Measurements from ENCODE around the gene APH1A. TPM values are rescaled to one million over a fixed set of nuclear protein-coding genes. Genes with fewer than 3 reads are reported as not detected.
"Not testable (repeated sequence)": the region's sequence is repeated elsewhere in the genome, so short reads cannot be mapped to it uniquely, and the experiment has no call there.

APH1A gene
- total and polyA plus RNA-seq, 8 donors: 25.8 to 120 (median 85.6) TPM

DNA sequence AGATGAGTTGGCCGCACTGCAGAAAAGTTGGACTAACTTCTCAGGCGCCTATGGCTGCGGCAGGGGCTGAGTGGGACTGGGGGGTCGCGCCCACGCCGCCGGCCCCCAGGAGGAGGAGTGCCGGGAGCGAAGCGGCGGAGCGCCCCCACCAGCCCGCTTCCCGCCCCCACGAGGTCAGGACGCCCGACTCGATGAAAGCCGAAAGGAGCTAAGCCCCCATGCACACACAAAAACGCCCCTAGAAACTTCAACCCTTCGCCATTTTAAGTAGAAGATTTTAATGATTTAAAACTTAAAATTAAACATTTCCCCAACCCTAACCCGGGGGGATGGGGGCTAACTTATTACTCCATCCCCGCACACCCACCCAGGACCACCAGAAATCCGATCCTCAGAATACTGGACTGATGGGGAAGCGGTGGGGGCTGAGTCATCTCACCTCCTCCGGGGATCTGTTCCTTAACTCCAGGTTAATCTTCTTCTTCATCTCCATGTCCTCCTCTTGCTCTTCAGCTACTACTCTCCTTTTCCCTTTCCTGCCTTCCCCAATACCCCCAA lies 33.4 kb downstream of the APH1A start:
- TF ChIP-seq POLR2A (IDR thresholded peaks at IDR 0.05): no peak
- TF ChIP-seq EP300 (IDR thresholded peaks at IDR 0.05): no peak
- no peak for TF ChIP-seq POLR2AphosphoS5 (IDR thresholded peaks at IDR 0.05)
- no peak for TF ChIP-seq CTCF (IDR thresholded peaks at IDR 0.05)
- intact Hi-C loops (cut with DNase I; ENCODE audit: low total_unique reads): no loop called here
- Histone ChIP-seq H3K9me3 (no peaks in the 10 kb centered on the region), H3K27me3 (no peaks in the 10 kb centered on the region), H3K4me1 (peaks cover 4 to 30% (median 16%) of the 10 kb centered on the region in 4 donors), H3K4me3 (peak overlapping the region; percentile 78 to 95 (median 90)), H3K27ac (peak overlapping the region; percentile 81 to 99 (median 94)), H3K36me3 (peaks cover 0 to 10% (median 9%) of the 10 kb centered on the region in 4 donors)
- WGBS, 5 donors: 0 to 1% (median 1%) methylated on average over 23 to 27 of the region's 27 CpGs
- peak in 1 of 2 donors; percentile 69 for DNase-seq

DNA sequence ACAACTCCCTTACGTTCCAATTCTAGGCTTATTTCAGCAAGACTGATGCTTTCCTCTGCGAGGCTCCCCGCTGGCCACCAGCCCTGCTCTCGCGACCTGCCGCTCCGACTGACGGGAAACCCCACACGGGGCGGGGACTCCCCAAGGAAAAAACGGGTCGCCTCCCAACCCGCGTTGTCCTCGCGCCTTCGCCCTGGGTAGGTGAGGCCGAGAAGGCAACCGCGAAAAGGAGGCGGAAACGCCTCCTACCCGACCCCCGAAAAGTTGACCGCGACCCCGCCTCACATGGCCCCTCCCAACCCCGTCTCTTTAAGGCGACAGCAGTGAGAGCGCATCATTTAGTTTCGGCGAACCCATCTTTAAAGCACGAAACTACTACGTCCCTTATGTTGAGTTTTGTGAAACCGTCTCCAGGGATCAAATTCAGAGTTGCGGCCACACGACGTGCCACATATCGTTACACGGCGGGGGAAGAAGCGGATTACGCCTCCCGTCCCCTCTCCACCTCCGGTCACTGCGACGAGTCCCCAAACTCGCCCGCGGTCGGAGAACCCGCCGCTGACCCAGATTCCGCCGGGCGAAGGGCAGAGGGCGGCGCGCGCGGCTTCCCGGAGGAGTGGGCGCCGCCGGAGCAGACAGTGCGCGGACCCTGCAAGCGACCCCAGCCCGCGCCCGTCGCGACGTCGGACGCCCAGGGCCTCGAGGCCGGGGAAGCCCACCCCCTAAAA lies 34.1 kb downstream of the APH1A start:
- Histone ChIP-seq H3K36me3 (peaks cover 0 to 15% (median 13%) of the 10 kb centered on the region in 4 donors), H3K27me3 (no peaks in the 10 kb centered on the region), H3K4me3 (peak overlapping the region; percentile 78 to 95 (median 90)), H3K9me3 (no peaks in the 10 kb centered on the region), H3K27ac (peak overlapping the region; percentile 81 to 99 (median 94)), H3K4me1 (peaks cover 4 to 30% (median 16%) of the 10 kb centered on the region in 4 donors)
- intact Hi-C loops (cut with DNase I; ENCODE audit: low total_unique reads): no loop called here
- DNase-seq: peak; percentile 77 to 91
- TF ChIP-seq POLR2AphosphoS5 (IDR thresholded peaks at IDR 0.05): peak; percentile 42 to 74 (median 72)
- TF ChIP-seq CTCF (IDR thresholded peaks at IDR 0.05): no peak
- TF ChIP-seq EP300 (IDR thresholded peaks at IDR 0.05): no peak
- peak in 2 of 4 donors; percentile 40 to 42 for TF ChIP-seq POLR2A (IDR thresholded peaks at IDR 0.05)
- WGBS, 5 donors: 0 to 1% (median 0%) methylated on average over 56 to 78 of the region's 78 CpGs

GRCh38 chr1:150234309-150234565 lies 34.6 kb downstream of the APH1A start:
- 0 to 1% (median 0%) methylated on average over 9 of the region's 9 CpGs for WGBS, 5 donors
- intact Hi-C loops (cut with DNase I; ENCODE audit: low total_unique reads): no loop called here
- Histone ChIP-seq H3K36me3 (peaks cover 4 to 19% (median 18%) of the 10 kb centered on the region in 4 donors), H3K4me1 (peaks cover 4 to 30% (median 16%) of the 10 kb centered on the region in 4 donors), H3K4me3 (peak overlapping the region; percentile 78 to 95 (median 90)), H3K9me3 (no peaks in the 10 kb centered on the region), H3K27ac (peak overlapping the region; percentile 81 to 99 (median 94)), H3K27me3 (no peaks in the 10 kb centered on the region)
- TF ChIP-seq CTCF (IDR thresholded peaks at IDR 0.05) (no peak), POLR2A (IDR thresholded peaks at IDR 0.05) (no peak), POLR2AphosphoS5 (IDR thresholded peaks at IDR 0.05) (no peak), EP300 (IDR thresholded peaks at IDR 0.05) (no peak)
- no peak for DNase-seq

DNA sequence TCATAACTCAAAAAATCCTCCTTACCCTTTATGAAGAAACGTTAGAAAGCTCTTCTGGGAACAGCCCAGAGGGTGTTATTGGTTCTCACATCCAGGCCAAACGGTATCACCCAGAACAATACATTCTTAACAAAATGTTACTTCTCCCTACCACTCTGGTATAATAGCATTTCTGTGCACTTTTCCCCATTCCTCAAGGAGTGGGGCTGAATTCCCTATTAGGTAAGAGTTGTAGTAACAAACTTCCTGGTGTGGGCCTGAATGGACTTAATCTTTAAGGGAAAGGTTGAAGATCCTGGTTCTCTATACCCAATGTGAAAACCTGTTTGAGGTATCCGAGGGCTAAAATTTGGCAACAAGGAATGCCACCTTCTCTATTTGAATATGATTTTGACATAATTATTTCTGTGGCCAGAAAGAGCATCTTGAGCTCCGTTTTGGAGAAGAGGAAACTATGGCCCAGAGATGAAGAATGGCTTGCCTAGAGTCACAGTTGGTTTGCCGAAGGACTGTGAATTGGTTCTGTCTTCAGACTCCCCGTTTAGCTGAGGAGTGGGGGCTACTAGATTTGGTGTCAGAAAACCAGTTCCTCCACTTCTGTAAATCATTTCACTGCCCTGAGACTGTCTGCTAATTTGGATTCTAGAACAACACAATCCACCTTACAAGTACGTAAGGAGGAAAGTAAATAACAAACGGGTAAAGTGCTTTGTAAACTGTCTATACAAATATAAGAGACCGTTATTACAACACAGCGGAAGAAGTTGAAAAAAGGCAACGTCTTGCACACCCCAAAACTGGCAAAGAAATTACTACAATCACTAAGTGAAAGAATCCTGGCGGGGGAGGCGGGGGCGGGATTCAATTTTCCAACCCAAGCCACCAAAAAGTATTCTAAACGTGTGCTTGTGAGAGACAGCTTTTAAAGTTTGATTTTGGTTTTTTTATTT lies 35.2 kb downstream of the APH1A start:
- 6 to 11% (median 10%) methylated on average over 15 of the region's 15 CpGs for WGBS, 5 donors
- intact Hi-C loops (cut with DNase I; ENCODE audit: low total_unique reads): no loop called here

GRCh38 chr1:150232921-150233320 lies 35.9 kb downstream of the APH1A start:
- intact Hi-C loops (cut with DNase I; ENCODE audit: low total_unique reads): not testable (repeated sequence)
- 88 to 94% (median 90%) methylated on average over 10 of the region's 10 CpGs for WGBS, 5 donors
- H3K27ac ChIP-seq: peak overlapping the region in 3 of 5 donors; percentile 94 to 99 (median 99)

More for the DNA sequence above, 35.2 kb downstream of the APH1A start:
- TF ChIP-seq CTCF (IDR thresholded peaks at IDR 0.05): no peak
- TF ChIP-seq POLR2AphosphoS5 (IDR thresholded peaks at IDR 0.05): no peak
- no peak for TF ChIP-seq EP300 (IDR thresholded peaks at IDR 0.05)
- TF ChIP-seq POLR2A (IDR thresholded peaks at IDR 0.05): no peak
- Histone ChIP-seq H3K9me3 (no peaks in the 10 kb centered on the region), H3K27ac (peak overlapping the region; percentile 30 to 99 (median 94)), H3K4me3 (peak overlapping the region; percentile 78 to 95 (median 90)), H3K36me3 (peaks cover 5 to 25% (median 22%) of the 10 kb centered on the region in 4 donors), H3K4me1 (peaks cover 4 to 30% (median 16%) of the 10 kb centered on the region in 4 donors), H3K27me3 (no peaks in the 10 kb centered on the region)
- peak in 1 of 2 donors; percentile 69 for DNase-seq

DNA sequence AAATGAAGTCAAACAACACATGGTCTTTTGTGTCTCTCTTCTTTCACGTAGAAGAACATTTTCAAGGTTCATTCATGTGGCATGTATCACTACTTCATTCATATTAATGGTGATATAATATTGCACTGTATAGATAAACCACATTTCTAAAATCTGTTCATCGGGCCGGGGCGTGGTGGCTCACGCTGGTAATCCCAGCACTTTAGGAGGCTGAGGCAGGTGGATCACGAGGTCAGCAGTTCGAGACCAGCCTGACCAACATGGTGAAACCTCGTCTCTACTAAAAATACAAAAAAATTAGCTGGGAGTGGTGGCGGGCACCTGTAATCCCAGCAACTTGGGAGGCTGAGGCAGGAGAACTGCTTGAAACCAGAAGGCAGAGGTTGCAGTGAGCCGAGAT lies 40.6 kb downstream of the APH1A start:
- 95 to 99% (median 98%) methylated on average over 10 of the region's 10 CpGs for WGBS, 5 donors
- H3K4me3 ChIP-seq; H3K27ac ChIP-seq; intact Hi-C loops (cut with DNase I; ENCODE audit: low total_unique reads); DNase-seq; H3K9me3 ChIP-seq; H3K27me3 ChIP-seq; H3K4me1 ChIP-seq: not testable (repeated sequence)
- H3K36me3 ChIP-seq: peaks cover 25 to 78% (median 74%) of the 10 kb centered on the region in 4 donors

More at GRCh38 chr1:150232921-150233320, 35.9 kb downstream of the APH1A start:
- Histone ChIP-seq H3K4me1 (peaks cover 4 to 30% (median 16%) of the 10 kb centered on the region in 4 donors), H3K36me3 (peaks cover 5 to 32% (median 29%) of the 10 kb centered on the region in 4 donors)
- H3K27me3 ChIP-seq, H3K9me3 ChIP-seq, DNase-seq, H3K4me3 ChIP-seq: not testable (repeated sequence)
